GM12873 (cell line): ENCODE data around the gene POFUT1.

Experiments used
- CTCF ChIP-seq: IDR thresholded peaks from 2 replicates; pipeline ENCODE4 v1.5.1; 2012; ENCODE audit warnings: low read depth, mild to moderate bottlenecking, moderate library complexity, low read length, control low read depth; ENCODE audit not compliant: insufficient read depth; ENCODE audit errors: missing control alignments

Gene POFUT1

GRCh38 chr20:32235331-32236047 lies 27.8 kb downstream of the POFUT1 start:
- TF ChIP-seq CTCF = no peak

- no peak for TF ChIP-seq CTCF
Observed at GRCh38 chr20:32236048-32236533, 28.4 kb downstream of the POFUT1 start.

GRCh38 chr20:32236819-32237218 lies 29.1 kb downstream of the POFUT1 start:
- TF ChIP-seq CTCF = no peak

GRCh38 chr20:32237419-32237818 lies 29.7 kb downstream of the POFUT1 start:
- TF ChIP-seq CTCF = no peak

GRCh38 chr20:32238483-32239425 lies 31.1 kb downstream of the POFUT1 start:
- no peak for TF ChIP-seq CTCF

GRCh38 chr20:32240205-32240604 lies 32.5 kb downstream of the POFUT1 start:
- TF ChIP-seq CTCF = no peak

- TF ChIP-seq CTCF = no peak
Observed at GRCh38 chr20:32241807-32242206, 34.1 kb downstream of the POFUT1 start.
